HG03039 (cell line): ENCODE measurements around the gene SGMS1.
A peak's percentile ranks its signal among the peaks of the same experiment; 100 is the strongest.
"Not testable (repeated sequence)": the region's sequence is repeated elsewhere in the genome, so short reads cannot be mapped to it uniquely, and the experiment has no call there.

Source experiments
- ATAC-seq: cut with Tn5 transposase; IDR thresholded peaks from one replicate; pipeline ENCODE4 v1.9.1; 2021; ENCODE audit warnings: mild to moderate bottlenecking, moderate library complexity; ENCODE audit not compliant: unreplicated experiment

Gene SGMS1

DNA sequence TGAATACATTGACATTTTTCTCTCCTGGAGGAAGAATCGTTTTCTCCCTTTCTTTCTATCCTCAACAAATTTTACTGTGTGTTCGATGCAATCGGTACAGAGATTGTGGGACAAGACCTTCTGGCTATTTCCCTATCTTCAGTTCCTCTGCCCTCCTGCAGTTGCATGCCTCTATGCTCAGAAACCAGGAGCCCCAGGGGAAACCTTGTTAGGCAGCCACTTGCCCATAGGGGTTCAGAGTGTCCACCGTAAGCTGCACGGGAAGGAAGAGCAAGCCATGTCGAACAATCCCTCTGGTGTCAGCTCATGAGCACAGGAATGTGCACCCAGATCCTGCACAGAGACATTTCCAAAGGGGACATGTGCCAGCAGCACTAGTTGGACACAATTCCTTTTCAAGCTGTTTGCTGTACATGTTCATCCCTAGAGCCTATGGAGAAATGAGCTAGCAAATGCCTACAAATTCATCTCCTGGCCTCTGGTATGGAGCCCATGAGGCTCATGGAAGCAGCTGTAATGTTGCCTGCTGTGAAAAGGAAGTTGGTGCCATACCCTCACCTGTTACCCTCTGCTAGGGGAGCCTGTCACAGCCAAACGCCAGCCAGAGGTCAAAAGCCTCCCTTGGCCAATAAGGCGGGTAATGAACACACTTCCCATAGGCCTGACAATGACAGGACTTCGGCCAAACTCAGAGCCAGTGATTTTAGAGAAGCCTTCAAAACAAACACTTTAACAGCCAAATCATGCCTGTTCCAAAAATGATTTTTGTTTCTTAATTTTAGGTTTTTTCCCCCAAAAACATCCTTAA is 336.6 kb downstream of the SGMS1 start:
- no peak for ATAC-seq

DNA sequence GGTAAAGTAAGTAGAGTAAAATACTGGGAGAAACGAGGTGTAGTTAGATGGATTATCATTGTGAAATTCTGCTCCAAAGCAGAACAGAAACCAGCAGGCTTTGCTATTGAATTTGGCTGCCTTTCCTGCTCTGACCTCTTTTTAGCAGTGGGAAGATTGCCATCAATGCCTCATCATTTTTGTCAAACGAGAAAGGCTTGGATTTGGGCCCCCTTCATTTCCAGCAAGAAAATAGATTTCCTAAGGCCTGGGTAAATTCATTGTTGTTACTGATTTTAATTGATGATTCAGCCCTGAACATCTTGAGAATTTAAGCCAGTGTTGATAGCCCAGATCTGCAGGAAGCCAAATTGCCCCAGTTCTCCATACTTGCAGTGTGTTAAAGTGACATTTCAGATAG is 337.2 kb downstream of the SGMS1 start:
- ATAC-seq: no peak

DNA sequence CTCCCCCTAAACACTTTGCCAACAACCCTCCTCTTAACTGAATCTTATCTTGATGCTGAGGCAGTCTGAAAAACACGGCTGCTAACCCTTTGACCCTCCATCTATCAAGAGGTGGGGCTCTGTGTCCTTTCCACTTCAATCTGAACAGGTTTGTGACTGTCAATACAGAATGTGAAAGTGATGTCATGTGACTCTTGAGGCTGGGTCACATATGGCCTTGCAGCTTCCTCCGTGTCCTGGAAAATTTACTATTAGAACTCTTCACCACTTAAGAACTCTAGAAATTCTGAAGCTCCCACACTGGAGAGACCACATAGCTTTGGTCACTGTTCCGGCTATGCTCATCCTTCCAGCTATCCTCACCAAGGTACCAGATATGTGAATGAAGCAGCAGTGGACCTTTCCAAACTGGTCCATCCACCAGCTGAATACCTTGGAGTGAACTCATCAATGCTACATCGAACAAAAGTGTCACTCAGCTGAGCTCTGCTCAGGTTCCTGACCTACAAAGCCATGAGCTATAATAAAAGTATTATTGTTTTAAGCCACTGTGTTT is 341.7 kb downstream of the SGMS1 start:
- no peak for ATAC-seq

DNA sequence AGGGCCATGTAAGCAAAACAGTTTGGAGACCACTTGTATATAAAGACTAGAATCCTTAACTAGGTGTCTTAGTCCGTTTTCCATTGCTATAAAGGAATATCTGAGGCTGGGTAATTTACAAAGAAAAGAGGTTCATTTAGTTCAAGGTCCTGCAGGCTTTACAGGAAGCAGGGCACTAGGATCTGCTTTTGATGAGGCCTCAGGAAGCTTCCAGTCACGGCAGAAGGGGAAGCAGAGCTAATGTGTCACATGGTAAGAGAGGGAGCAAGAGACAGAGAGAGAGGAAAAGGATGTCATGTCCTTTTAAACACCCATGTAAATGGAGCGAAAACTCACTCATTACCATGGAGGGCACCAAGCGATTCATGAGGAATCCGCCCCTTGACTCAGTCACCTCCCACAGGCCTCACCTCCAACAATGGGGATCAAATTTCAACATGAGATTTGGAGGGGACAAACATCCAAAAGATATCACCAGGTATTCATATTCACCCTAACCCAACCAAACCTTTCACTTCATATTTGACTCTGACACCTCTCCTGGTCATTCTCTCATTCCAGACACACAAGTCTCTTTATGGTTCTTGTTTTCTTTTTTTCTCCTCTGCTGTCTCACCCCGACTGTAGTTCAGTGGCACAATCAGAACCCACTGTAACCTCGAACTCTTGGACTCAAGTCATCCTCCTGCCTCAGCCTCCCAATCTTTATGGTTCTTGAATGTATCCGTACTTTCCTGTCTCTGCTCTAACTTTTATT is 342.4 kb downstream of the SGMS1 start:
- no peak for ATAC-seq

DNA sequence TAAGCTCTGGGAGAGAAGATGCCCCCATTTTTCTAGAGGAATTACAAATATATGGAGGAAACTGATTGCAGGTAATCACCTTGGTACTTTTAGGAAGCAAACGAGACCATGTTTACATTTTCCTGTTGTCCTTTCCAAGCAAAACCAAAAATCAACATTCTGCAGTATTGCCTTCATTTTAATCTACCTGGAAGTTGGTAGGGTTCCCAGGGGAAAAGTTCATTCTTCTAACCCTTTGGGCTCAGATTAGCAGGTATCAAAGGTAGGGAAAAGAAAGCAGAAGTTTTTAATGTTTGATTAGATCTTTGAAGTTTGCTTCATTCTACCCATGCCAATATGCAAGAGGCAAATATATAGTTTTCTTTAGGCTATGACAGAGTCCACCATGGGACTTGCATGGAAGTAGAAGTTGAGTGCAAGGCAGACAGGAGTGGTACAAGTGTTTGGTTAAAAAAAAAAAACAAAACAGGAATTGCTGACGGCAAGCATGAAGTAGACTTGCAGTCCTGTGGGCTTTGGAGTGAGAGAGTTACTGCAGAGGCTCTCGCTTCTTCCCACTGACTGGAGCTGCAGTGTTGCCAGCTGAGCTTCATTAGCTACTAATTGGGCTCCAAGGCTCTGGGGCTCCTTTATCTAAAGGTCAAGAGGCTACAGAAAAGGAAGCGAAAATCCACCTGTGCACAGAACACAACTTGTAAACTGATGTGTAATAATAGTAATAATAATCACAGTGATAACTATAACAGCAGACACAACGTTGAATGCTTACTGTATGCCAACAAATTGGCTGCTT is 343.5 kb downstream of the SGMS1 start:
- ATAC-seq: no peak

DNA sequence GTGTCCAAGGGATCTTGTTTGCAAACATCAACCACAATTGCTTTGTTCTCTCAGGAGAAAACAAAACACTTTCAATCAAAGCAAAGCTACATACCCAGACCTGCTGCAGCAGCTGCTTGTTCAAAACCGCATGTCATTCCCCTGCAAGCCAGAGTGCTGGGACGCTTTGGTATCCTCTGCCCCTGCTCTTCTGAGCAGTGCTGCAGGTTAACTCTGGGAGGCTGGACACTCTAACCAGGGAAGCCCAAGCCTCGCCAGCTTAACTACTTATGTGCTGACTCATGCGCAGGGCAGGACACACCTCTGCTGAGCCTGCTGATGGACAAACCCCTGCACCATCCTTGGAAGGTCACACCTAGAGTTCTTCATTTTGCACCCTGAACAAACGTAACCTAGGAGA is 344.3 kb downstream of the SGMS1 start:
- no peak for ATAC-seq

DNA sequence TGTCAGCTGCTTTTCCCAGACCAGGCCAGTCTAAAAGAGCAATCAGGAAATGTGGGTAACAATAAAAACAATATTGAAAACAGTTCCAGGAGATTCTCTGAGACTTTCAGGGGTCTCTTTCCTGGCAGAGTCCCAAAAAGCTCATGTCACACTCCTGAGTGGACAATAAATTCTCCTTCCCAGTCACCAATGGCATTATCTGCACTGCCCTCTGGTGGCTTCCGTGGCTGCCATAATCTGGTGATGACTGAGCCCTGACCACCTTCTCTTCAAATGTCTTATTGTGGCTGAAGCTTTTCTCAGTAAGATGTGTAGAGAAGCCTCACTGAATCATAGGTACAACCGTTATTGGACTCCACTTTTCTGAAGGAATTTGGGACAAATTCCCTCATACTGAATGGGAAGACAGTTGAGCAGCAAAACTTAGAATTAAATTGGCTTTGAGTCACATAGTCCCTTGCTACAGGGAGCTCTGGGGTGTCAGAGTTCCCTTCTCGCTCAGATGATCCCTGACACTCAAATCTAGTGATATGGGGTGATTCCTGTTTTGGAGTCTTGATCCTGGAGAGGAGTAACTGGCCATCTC is 348.0 kb downstream of the SGMS1 start:
- no peak for ATAC-seq

DNA sequence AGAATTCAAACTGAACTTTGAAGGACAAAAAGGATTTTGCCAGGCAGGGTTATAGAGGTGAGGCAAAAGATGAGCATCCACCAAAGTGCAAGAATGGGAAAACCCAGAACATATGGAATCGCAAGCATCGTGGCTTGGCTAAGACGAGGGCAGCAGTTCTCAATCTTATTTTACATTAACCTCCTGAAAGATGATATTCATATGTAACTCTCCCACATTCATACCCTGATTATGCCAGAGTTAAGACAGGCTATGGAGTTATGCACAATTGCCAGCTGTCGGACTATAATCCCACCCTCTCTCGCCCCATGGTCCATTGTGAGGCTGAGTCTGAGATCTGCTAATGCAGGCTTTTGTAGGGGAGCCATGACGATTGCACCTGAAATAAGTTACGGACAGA is 351.2 kb downstream of the SGMS1 start:
- ATAC-seq: no peak

DNA sequence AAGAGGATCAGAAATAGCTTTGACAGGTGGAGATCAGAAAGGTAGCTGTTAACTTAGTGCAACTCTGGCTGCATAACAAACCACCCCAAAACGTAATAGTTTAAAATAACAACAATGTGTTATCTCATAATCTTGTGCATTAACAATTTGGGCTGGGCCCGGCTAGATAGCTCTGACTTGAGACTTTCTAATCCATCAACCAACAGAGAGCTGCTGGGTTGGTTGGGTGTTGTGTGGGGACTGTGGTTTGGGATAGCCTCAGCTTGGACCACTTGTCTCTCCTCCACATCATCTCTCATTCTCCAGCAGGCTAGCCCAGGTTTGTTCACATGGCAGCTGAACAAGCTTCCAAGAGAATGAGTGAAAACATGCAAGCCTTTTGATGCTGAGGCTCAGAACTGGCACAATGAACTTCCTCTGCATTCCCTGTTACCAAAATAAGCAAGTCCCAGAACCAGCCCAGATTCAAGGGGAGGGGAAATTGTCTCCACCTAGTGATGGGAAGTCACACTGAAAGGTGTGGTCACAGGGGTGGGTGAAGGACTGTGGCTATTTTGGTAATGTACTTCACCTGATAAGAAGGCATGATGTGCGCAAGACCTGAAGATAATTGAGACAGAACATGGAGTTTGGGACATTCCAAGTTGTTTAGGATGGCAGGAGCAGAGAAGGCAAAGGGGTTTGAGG is 352.0 kb downstream of the SGMS1 start:
- ATAC-seq: no peak

DNA sequence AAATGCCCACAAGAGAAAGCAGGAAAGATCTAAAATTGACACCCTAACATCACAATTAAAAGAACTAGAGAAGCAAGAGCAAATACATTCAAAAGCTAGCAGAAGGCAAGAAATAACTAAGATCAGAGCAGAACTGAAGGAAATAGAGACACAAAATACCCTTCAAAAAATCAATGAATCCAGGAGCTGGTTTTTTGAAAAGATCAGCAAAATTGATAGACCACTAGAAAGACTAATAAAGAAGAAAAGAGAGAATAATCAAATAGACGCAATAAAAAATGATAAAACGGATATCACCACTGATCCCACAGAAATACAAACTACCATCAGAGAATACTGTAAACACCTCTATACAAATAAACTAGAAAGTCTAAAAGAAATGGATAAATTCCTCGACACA is 355.9 kb downstream of the SGMS1 start:
- ATAC-seq: not testable (repeated sequence)

DNA sequence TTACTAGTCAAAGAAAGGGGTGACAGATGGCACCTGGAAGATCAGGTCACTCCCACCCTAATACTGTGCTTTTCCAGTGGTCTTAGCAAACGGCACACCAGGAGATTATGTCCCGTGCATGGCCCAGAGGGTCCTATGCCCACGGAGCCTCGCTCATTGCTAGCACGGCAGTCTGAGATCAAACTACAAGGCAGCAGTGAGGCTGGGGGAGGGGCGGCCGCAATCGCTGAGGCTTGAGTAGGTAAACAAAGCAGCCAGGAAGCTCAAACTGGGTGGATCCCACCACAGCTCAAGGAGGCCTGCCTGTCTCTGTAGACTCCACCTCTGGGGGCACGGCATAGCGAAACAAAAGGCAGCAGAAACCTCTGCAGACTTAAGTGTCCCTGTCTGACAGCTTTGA is 361.1 kb downstream of the SGMS1 start:
- ATAC-seq: not testable (repeated sequence)

DNA sequence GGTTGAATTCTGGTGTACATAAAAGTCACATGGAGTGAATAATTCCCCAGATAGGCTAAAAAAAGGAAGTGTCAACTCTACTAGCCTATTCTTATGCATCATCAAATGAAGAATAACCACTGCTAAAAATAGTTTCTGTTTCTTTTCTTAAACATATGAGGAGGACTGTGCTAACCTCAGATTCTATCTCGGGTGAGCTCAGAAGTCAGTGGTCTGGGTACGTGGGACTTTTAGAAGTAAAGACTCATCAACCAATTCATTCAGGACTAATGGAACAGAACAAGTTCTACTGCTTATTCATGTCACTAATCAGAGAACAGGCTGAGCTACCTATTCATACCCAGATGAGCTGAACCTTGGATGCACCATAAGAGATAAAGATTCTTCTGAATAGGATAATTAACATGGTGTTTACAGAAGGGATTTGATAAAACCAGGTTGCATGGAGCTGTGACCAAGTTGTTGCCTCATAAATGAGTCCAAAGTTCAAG is 362.9 kb downstream of the SGMS1 start:
- peak; percentile 97 for ATAC-seq
